Activated CD4-positive, alpha-beta memory T cell treated with anti-CD3 and anti-CD28 coated beads, Interleukin-2, amount 10 ng/mL, durations not matched to agents 7 days and 5 days (primary cell): ENCODE results near the gene FIGNL2. TPM values are rescaled to one million over a fixed set of nuclear protein-coding genes. Genes with fewer than 3 reads are reported as not detected.

ENCODE experiments used
- CTCF ChIA-PET: fragments of 350-600 bp; sonication (Branson Sonifier 250); formaldehyde crosslinking; loops from one replicate; lab custom pipeline; 2021; ENCODE audit warnings: antibody characterized with exemption, inconsistent platforms; lab: Charles Lee
- POLR2A ChIA-PET: fragments of 350-600 bp; sonication (Branson Sonifier 250); formaldehyde crosslinking; loops from one replicate; lab custom pipeline; 2021; ENCODE audit warnings: antibody characterized with exemption; lab: Charles Lee
- DNase-seq: peaks from one replicate; pipeline ENCODE4 v3.0.0-alpha.2; 2020
- H3K27ac Mint-ChIP-seq: one replicate; pipeline ENCODE4 v1.8.0; 2021; ENCODE audit warnings: mild to moderate bottlenecking, mixed read lengths
- H3K27me3 Mint-ChIP-seq: one replicate; pipeline ENCODE4 v1.8.0; 2021; ENCODE audit warnings: mixed read lengths
- H3K36me3 Mint-ChIP-seq: one replicate; pipeline ENCODE4 v1.8.0; 2021; ENCODE audit warnings: low read depth, mixed read lengths
- H3K4me1 Mint-ChIP-seq: one replicate; pipeline ENCODE4 v1.8.0; 2021; ENCODE audit warnings: mixed read lengths
- H3K4me3 Mint-ChIP-seq: one replicate; pipeline ENCODE4 v1.8.0; 2021; ENCODE audit warnings: mild to moderate bottlenecking, mixed read lengths
- H3K9me3 Mint-ChIP-seq: one replicate; pipeline ENCODE4 v1.8.0; 2021; ENCODE audit warnings: mixed read lengths
- total RNA-seq, 2 experiments: library from RNA; stranded (reverse); gene quantifications; one replicate each; pipeline ENCODE4 v1.2.3, GENCODE V29; 2021

FIGNL2 gene
- total RNA-seq, 2 experiments from 2014 or later: 0.23 to 0.33 TPM

- Mint-ChIP-seq H3K4me3 (no peak overlapping the region), H3K27ac (no peak overlapping the region), H3K4me1 (no peaks in the 10 kb centered on the region), H3K9me3 (no peaks in the 10 kb centered on the region), H3K27me3 (peaks cover 34% of the 10 kb centered on the region), H3K36me3 (no peaks in the 10 kb centered on the region)
- ChIA-PET POLR2A (no interaction called here), CTCF (interaction anchor here (0.7 to 1.5 kb wide), 2 partner anchors 39 to 495 kb away, joined by 3 to 5 read pairs; partner anchors contain the start of gene KRT85)
- no peak for DNase-seq
Observed at GRCh38 chr12:51871918-51872688, 23.6 kb upstream of the FIGNL2 start.

GRCh38 chr12:51871126-51871525 lies 22.6 kb upstream of the FIGNL2 start:
- Mint-ChIP-seq H3K4me3 (no peak overlapping the region), H3K27ac (no peak overlapping the region), H3K4me1 (no peaks in the 10 kb centered on the region), H3K36me3 (no peaks in the 10 kb centered on the region), H3K9me3 (no peaks in the 10 kb centered on the region), H3K27me3 (peaks cover 36% of the 10 kb centered on the region)
- POLR2A ChIA-PET: no interaction called here
- CTCF ChIA-PET: interaction anchor here (1.5 to 1.7 kb wide), 2 partner anchors 39 to 154 kb away, joined by 3 to 5 read pairs; no protein-coding TSS in a partner anchor
- DNase-seq: no peak

- ChIA-PET CTCF (interaction anchor here (1.7 kb wide), 1 partner anchor 154 kb away, joined by 3 read pairs; no protein-coding TSS in a partner anchor), POLR2A (no interaction called here)
- H3K36me3 Mint-ChIP-seq: no peaks in the 10 kb centered on the region
- peaks cover 39% of the 10 kb centered on the region for H3K27me3 Mint-ChIP-seq
- H3K9me3 Mint-ChIP-seq: no peaks in the 10 kb centered on the region
- no peak overlapping the region for H3K27ac Mint-ChIP-seq
- no peaks in the 10 kb centered on the region for H3K4me1 Mint-ChIP-seq
- no peak for DNase-seq
- no peak overlapping the region for H3K4me3 Mint-ChIP-seq
Observed at GRCh38 chr12:51870504-51870903, 22.0 kb upstream of the FIGNL2 start.

GRCh38 chr12:51869931-51870330 lies 21.4 kb upstream of the FIGNL2 start:
- Mint-ChIP-seq H3K27ac (no peak overlapping the region), H3K36me3 (no peaks in the 10 kb centered on the region), H3K27me3 (peaks cover 45% of the 10 kb centered on the region), H3K4me1 (no peaks in the 10 kb centered on the region), H3K4me3 (no peak overlapping the region), H3K9me3 (no peaks in the 10 kb centered on the region)
- POLR2A ChIA-PET: no interaction called here
- DNase-seq: no peak
- CTCF ChIA-PET: interaction anchor here (1.7 kb wide), 1 partner anchor 155 kb away, joined by 3 read pairs; no protein-coding TSS in a partner anchor

GRCh38 chr12:51869496-51869865 lies 21.0 kb upstream of the FIGNL2 start:
- Mint-ChIP-seq H3K9me3 (no peaks in the 10 kb centered on the region), H3K27me3 (peaks cover 50% of the 10 kb centered on the region), H3K27ac (no peak overlapping the region), H3K4me1 (peaks cover 1% of the 10 kb centered on the region), H3K36me3 (no peaks in the 10 kb centered on the region), H3K4me3 (no peak overlapping the region)
- ChIA-PET POLR2A (no interaction called here), CTCF (interaction anchor here (1.7 kb wide), 1 partner anchor 155 kb away, joined by 3 read pairs; no protein-coding TSS in a partner anchor)
- no peak for DNase-seq

GRCh38 chr12:51868821-51869495 lies 20.4 kb upstream of the FIGNL2 start:
- Mint-ChIP-seq H3K27me3 (peaks cover 52% of the 10 kb centered on the region), H3K36me3 (no peaks in the 10 kb centered on the region), H3K9me3 (no peaks in the 10 kb centered on the region), H3K4me3 (no peak overlapping the region), H3K27ac (no peak overlapping the region), H3K4me1 (peaks cover 1% of the 10 kb centered on the region)
- ChIA-PET POLR2A (no interaction called here), CTCF (no interaction called here)
- DNase-seq: no peak

- peaks cover 61% of the 10 kb centered on the region for H3K27me3 Mint-ChIP-seq
- no peaks in the 10 kb centered on the region for H3K9me3 Mint-ChIP-seq
- no peak overlapping the region for H3K27ac Mint-ChIP-seq
- no peak overlapping the region for H3K4me3 Mint-ChIP-seq
- CTCF ChIA-PET: no interaction called here
- H3K36me3 Mint-ChIP-seq: no peaks in the 10 kb centered on the region
- peaks cover 1% of the 10 kb centered on the region for H3K4me1 Mint-ChIP-seq
- POLR2A ChIA-PET: no interaction called here
- no peak for DNase-seq
Observed at GRCh38 chr12:51867796-51868428, 19.4 kb upstream of the FIGNL2 start.

GRCh38 chr12:51867371-51867770 lies 18.9 kb upstream of the FIGNL2 start:
- H3K36me3 Mint-ChIP-seq: no peaks in the 10 kb centered on the region
- no peaks in the 10 kb centered on the region for H3K9me3 Mint-ChIP-seq
- no peak overlapping the region for H3K27ac Mint-ChIP-seq
- H3K4me1 Mint-ChIP-seq: peaks cover 1% of the 10 kb centered on the region
- H3K4me3 Mint-ChIP-seq: no peak overlapping the region
- CTCF ChIA-PET: interaction anchor here (0.7 kb wide), 1 partner anchor 126 kb away, joined by 4 read pairs; no protein-coding TSS in a partner anchor
- DNase-seq: no peak
- H3K27me3 Mint-ChIP-seq: peaks cover 66% of the 10 kb centered on the region
- POLR2A ChIA-PET: no interaction called here

- CTCF ChIA-PET: interaction anchor here (0.7 kb wide), 1 partner anchor 127 kb away, joined by 4 read pairs; no protein-coding TSS in a partner anchor
- peaks cover 72% of the 10 kb centered on the region for H3K27me3 Mint-ChIP-seq
- no peak overlapping the region for H3K4me3 Mint-ChIP-seq
- H3K9me3 Mint-ChIP-seq: no peaks in the 10 kb centered on the region
- POLR2A ChIA-PET: no interaction called here
- H3K36me3 Mint-ChIP-seq: no peaks in the 10 kb centered on the region
- DNase-seq: no peak
- no peak overlapping the region for H3K27ac Mint-ChIP-seq
- peaks cover 1% of the 10 kb centered on the region for H3K4me1 Mint-ChIP-seq
Observed at GRCh38 chr12:51866762-51867161, 18.2 kb upstream of the FIGNL2 start.

- Mint-ChIP-seq H3K4me1 (peaks cover 1% of the 10 kb centered on the region), H3K27me3 (peaks cover 76% of the 10 kb centered on the region), H3K27ac (no peak overlapping the region), H3K4me3 (no peak overlapping the region), H3K9me3 (no peaks in the 10 kb centered on the region), H3K36me3 (no peaks in the 10 kb centered on the region)
- no peak for DNase-seq
- POLR2A ChIA-PET: no interaction called here
- CTCF ChIA-PET: no interaction called here
Observed at GRCh38 chr12:51866324-51866723, 17.8 kb upstream of the FIGNL2 start.

- ChIA-PET POLR2A (no interaction called here), CTCF (no interaction called here)
- Mint-ChIP-seq H3K4me1 (peaks cover 1% of the 10 kb centered on the region), H3K9me3 (no peaks in the 10 kb centered on the region), H3K27ac (no peak overlapping the region), H3K27me3 (peaks cover 76% of the 10 kb centered on the region), H3K4me3 (no peak overlapping the region), H3K36me3 (no peaks in the 10 kb centered on the region)
- DNase-seq: no peak
Observed at GRCh38 chr12:51865757-51866270, 17.3 kb upstream of the FIGNL2 start.

- CTCF ChIA-PET: interaction anchor here (1.0 kb wide), 1 partner anchor 41 kb away, joined by 3 read pairs; no protein-coding TSS in a partner anchor
- Mint-ChIP-seq H3K4me1 (peaks cover 1% of the 10 kb centered on the region), H3K4me3 (no peak overlapping the region), H3K27ac (no peak overlapping the region), H3K9me3 (no peaks in the 10 kb centered on the region), H3K36me3 (no peaks in the 10 kb centered on the region), H3K27me3 (peaks cover 70% of the 10 kb centered on the region)
- POLR2A ChIA-PET: no interaction called here
- no peak for DNase-seq
Observed at GRCh38 chr12:51864833-51865670, 16.5 kb upstream of the FIGNL2 start.
